ENCODE data around the gene MAGEF1. TPM values are rescaled to one million over a fixed set of nuclear protein-coding genes. Genes with fewer than 3 reads are reported as not detected.

The MAGEF1 gene
- total RNA-seq, 1 experiment from 2014 or later, result 31.9 TPM

GRCh38 chr3:184745526-184745925 lies 33.7 kb upstream of the MAGEF1 start:
- no peaks in the 10 kb centered on the region for H3K23me2 ChIP-seq (ENCODE audit: insufficient read length, low read depth, low read length, poor library complexity, severe bottlenecking)
- H3K27me3 ChIP-seq (ENCODE audit: insufficient read depth, low read length), result no peaks in the 10 kb centered on the region
- no peak overlapping the region for H2BK20ac ChIP-seq (ENCODE audit: low read depth, low read length, poor library complexity, severe bottlenecking)
- H3T11ph ChIP-seq (ENCODE audit: low read length), result no peak overlapping the region
- H2AK5ac ChIP-seq (ENCODE audit: insufficient read length, low read length), result no peak overlapping the region
- H2AFZ ChIP-seq (ENCODE audit: low read length), result no peak overlapping the region
- H2BK15ac ChIP-seq (ENCODE audit: low read depth, low read length), result no peak overlapping the region
- H3K18ac ChIP-seq (ENCODE audit: insufficient read length, low read depth, low read length), result no peak overlapping the region
- no peaks in the 10 kb centered on the region for H3K9me3 Mint-ChIP-seq
- H3K56ac ChIP-seq (ENCODE audit: insufficient read length, low read depth, low read length), result no peak overlapping the region
- peak overlapping the region in 1 of 3 experiments; percentile 54; a peak in 1 of 7 replicates for H3K27ac Mint-ChIP-seq
- no peak overlapping the region for H3K14ac ChIP-seq (ENCODE audit: insufficient read depth, low read length)
- H3K9ac ChIP-seq (ENCODE audit: extremely low read depth, insufficient read length, low read length), result no peak overlapping the region
- no peaks in the 10 kb centered on the region for H4K20me1 ChIP-seq (ENCODE audit: control insufficient read depth, insufficient read depth, insufficient read length)
- peaks cover 23 to 38% of the 10 kb centered on the region in 2 experiments for H3K4me1 Mint-ChIP-seq
- no peak overlapping the region for H4K91ac ChIP-seq (ENCODE audit: insufficient read length, low read depth, low read length)
- no peak overlapping the region for H4K8ac ChIP-seq (replicated peaks; ENCODE audit: insufficient read length, low read depth, low read length)
- H3K9me3 ChIP-seq (ENCODE audit: control insufficient read depth, low read depth, low read length), result no peaks in the 10 kb centered on the region
- H3K27me3 Mint-ChIP-seq (ENCODE audit: low read depth), result peaks cover 19% of the 10 kb centered on the region
- no peak overlapping the region for H3K23ac ChIP-seq (ENCODE audit: insufficient read length, low read depth, low read length)
- no peak overlapping the region for H2BK12ac ChIP-seq (ENCODE audit: insufficient read length, low read depth, low read length)
- no peak overlapping the region for H2BK120ac ChIP-seq (ENCODE audit: low read depth, low read length, poor library complexity, severe bottlenecking)
- H2BK5ac ChIP-seq (ENCODE audit: insufficient read length, low read length), result no peak overlapping the region
- H4K5ac ChIP-seq (ENCODE audit: insufficient read length, low read depth, low read length), result no peak overlapping the region
- H3K4me1 ChIP-seq (ENCODE audit: insufficient read depth, low read length), result no peaks in the 10 kb centered on the region
- H3K4me2 ChIP-seq (ENCODE audit: insufficient read depth, insufficient read length, low read length), result no peak overlapping the region
- no CpG with 5 or more reads among the region's 11 CpGs for WGBS (ENCODE audit: extremely low coverage, insufficient read length, low lambda C conversion rate)
- no peak for DNase-seq
- no peak overlapping the region for H3K27ac ChIP-seq (ENCODE audit: insufficient read length, low read depth, low read length)
- H3K4me3 Mint-ChIP-seq, result no peak overlapping the region
- no peaks in the 10 kb centered on the region for H3K79me2 ChIP-seq (ENCODE audit: insufficient read depth, low read length)
- no peak for TF ChIP-seq CTCF (conservative IDR thresholded peaks at IDR 0.05)
- H3K4ac ChIP-seq (ENCODE audit: low read depth, low read length), result no peak overlapping the region
- H3K36me3 Mint-ChIP-seq (ENCODE audit: insufficient read depth in 1 of 3, low read depth in 3 of 3), result no peaks in the 10 kb centered on the region; a peak in 1 of 7 replicates
- H3K79me1 ChIP-seq (ENCODE audit: insufficient read depth, low read depth, low read length, poor library complexity, severe bottlenecking), result no peaks in the 10 kb centered on the region
